ENCODE results near the gene VTI1A.

DNA sequence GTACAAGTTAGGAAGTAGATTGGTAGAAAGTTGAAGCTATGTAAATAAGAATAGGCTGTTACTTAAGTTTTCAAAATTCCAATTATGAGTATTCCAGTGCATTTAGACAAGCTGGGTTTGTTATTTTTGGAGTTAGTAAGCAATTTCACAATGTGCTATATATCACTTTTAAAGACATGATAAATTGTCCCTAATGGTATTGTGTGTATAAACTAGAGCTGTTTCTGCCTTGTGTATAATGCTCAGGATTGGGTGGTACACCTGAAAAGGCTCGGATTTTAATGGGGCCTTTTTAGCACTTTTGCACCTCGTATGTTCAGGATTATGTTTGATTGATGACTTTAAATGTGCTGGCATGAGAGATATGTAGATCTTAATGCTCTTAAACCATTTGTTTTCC is 175.8 kb downstream of the VTI1A start:
- TF ChIP-seq, protein P1, sequence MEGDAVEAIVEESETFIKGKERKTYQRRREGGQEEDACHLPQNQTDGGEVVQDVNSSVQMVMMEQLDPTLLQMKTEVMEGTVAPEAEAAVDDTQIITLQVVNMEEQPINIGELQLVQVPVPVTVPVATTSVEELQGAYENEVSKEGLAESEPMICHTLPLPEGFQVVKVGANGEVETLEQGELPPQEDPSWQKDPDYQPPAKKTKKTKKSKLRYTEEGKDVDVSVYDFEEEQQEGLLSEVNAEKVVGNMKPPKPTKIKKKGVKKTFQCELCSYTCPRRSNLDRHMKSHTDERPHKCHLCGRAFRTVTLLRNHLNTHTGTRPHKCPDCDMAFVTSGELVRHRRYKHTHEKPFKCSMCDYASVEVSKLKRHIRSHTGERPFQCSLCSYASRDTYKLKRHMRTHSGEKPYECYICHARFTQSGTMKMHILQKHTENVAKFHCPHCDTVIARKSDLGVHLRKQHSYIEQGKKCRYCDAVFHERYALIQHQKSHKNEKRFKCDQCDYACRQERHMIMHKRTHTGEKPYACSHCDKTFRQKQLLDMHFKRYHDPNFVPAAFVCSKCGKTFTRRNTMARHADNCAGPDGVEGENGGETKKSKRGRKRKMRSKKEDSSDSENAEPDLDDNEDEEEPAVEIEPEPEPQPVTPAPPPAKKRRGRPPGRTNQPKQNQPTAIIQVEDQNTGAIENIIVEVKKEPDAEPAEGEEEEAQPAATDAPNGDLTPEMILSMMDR (IDR thresholded peaks at IDR 0.05), result no peak
- no peak for TF ChIP-seq POLR2A (IDR thresholded peaks at IDR 0.05)
